ENCODE data around the gene AGPS. TPM values are rescaled to one million over a fixed set of nuclear protein-coding genes. Genes with fewer than 3 reads are reported as not detected.

AGPS gene
- polyA plus RNA-seq, 3 donors = 7.1 to 26.9 (median 16.7) TPM

- no peak overlapping the region for H2AFZ ChIP-seq (ENCODE audit: insufficient read depth, low read depth, low read length, poor library complexity, severe bottlenecking)
- no peaks in the 10 kb centered on the region for H3K27me3 Mint-ChIP-seq (ENCODE audit: low read depth in 3 of 3)
- no CpG with 5 or more reads among the region's 2 CpGs for WGBS (ENCODE audit: insufficient coverage)
Observed at GRCh38 chr2:177385151-177385550, 7.4 kb upstream of the AGPS start.

GRCh38 chr2:177391822-177392372, 676 bp upstream of the AGPS start:
- peak overlapping the region; percentile 66 to 96 (median 85) for H3K4me3 ChIP-seq (replicated peaks in 1 of 3; ENCODE audit: low read depth in 2 of 3, low read length in 3 of 3)
- no peaks in the 10 kb centered on the region for H3K27me3 ChIP-seq (ENCODE audit: control insufficient read depth in 2 of 2, insufficient read depth in 2 of 2, low read length in 2 of 2)
- 50% methylated on average over 2 of the region's 4 CpGs for WGBS (ENCODE audit: insufficient coverage)
- no peak for TF ChIP-seq CTCF (IDR thresholded peaks at IDR 0.05)
- H3K27ac ChIP-seq (ENCODE audit: low read depth in 1 of 2, low read length in 2 of 2) = peak overlapping the region in 1 of 2 donors; percentile 92
- no peaks in the 10 kb centered on the region for H3K36me3 ChIP-seq (replicated peaks in 1 of 2; ENCODE audit: control insufficient read depth in 1 of 2, insufficient read depth in 2 of 2, low read length in 2 of 2)
- H3K27ac Mint-ChIP-seq = peak overlapping the region; percentile 66 to 92 (median 85)
- no peak for DNase-seq
- peaks cover 59% of the 10 kb centered on the region for H3K4me1 Mint-ChIP-seq
- peak overlapping the region; percentile 88 for H3K9ac ChIP-seq (ENCODE audit: insufficient read depth, low read length, poor library complexity, severe bottlenecking)
- H3K4me2 ChIP-seq (replicated peaks; ENCODE audit: extremely low read depth, low read length, poor library complexity, severe bottlenecking) = peak overlapping the region; percentile 91
- H3K9me3 Mint-ChIP-seq = no peaks in the 10 kb centered on the region
- H3K9me3 ChIP-seq (replicated peaks in 1 of 2; ENCODE audit: control insufficient read depth in 1 of 2, insufficient read depth in 1 of 2, low read length in 2 of 2) = no peaks in the 10 kb centered on the region
- peaks cover 17% of the 10 kb centered on the region for H4K20me1 ChIP-seq (ENCODE audit: insufficient read depth, low read length)
- H3K4me3 Mint-ChIP-seq = peak overlapping the region; percentile 90 to 97
- H3K36me3 Mint-ChIP-seq = peaks cover 3 to 9% of the 10 kb centered on the region in 2 donors
- intact Hi-C loops (cut with micrococcal nuclease) = loop anchor here (10.0 kb wide), 2 partner anchors 127 to 223 kb away; partner anchors contain the start of gene NFE2L2 (in 1 of the 2)
- peak overlapping the region; percentile 100 for H2AFZ ChIP-seq (ENCODE audit: insufficient read depth, low read depth, low read length, poor library complexity, severe bottlenecking)
- peaks cover 62% of the 10 kb centered on the region for H3K79me2 ChIP-seq (ENCODE audit: insufficient read depth, low read length)
- H3K27me3 Mint-ChIP-seq (ENCODE audit: low read depth in 3 of 3) = peaks cover 0 to 1% (median 0%) of the 10 kb centered on the region in 3 donors
- peaks cover 45 to 52% of the 10 kb centered on the region in 2 donors for H3K4me1 ChIP-seq (ENCODE audit: control insufficient read depth in 1 of 2, insufficient read depth in 2 of 2, low read length in 2 of 2)

More at GRCh38 chr2:177385151-177385550, 7.4 kb upstream of the AGPS start:
- DNase-seq = no peak
- H3K36me3 Mint-ChIP-seq = peaks cover 7 to 9% of the 10 kb centered on the region in 2 donors
- Histone ChIP-seq H3K27me3 (ENCODE audit: control insufficient read depth in 2 of 2, insufficient read depth in 2 of 2, low read length in 2 of 2) (no peaks in the 10 kb centered on the region), H3K4me1 (ENCODE audit: control insufficient read depth in 1 of 2, insufficient read depth in 2 of 2, low read length in 2 of 2) (peaks cover 0 to 4% of the 10 kb centered on the region in 2 donors), H4K20me1 (ENCODE audit: insufficient read depth, low read length) (no peaks in the 10 kb centered on the region), H3K4me2 (replicated peaks; ENCODE audit: extremely low read depth, low read length, poor library complexity, severe bottlenecking) (no peak overlapping the region), H3K36me3 (replicated peaks in 1 of 2; ENCODE audit: control insufficient read depth in 1 of 2, insufficient read depth in 2 of 2, low read length in 2 of 2) (peaks cover 3 to 4% of the 10 kb centered on the region in 2 donors), H3K9ac (ENCODE audit: insufficient read depth, low read length, poor library complexity, severe bottlenecking) (no peak overlapping the region), H3K9me3 (replicated peaks in 1 of 2; ENCODE audit: control insufficient read depth in 1 of 2, insufficient read depth in 1 of 2, low read length in 2 of 2) (no peaks in the 10 kb centered on the region), H3K4me3 (replicated peaks in 1 of 3; ENCODE audit: low read depth in 2 of 3, low read length in 3 of 3) (no peak overlapping the region), H3K27ac (ENCODE audit: low read depth in 1 of 2, low read length in 2 of 2) (no peak overlapping the region), H3K79me2 (ENCODE audit: insufficient read depth, low read length) (peaks cover 7% of the 10 kb centered on the region)
- no peak for TF ChIP-seq CTCF (IDR thresholded peaks at IDR 0.05)
- no peak overlapping the region for H3K27ac Mint-ChIP-seq
- intact Hi-C loops (cut with micrococcal nuclease) = no loop called here
- H3K4me1 Mint-ChIP-seq = peaks cover 18% of the 10 kb centered on the region
- no peaks in the 10 kb centered on the region for H3K9me3 Mint-ChIP-seq
- H3K4me3 Mint-ChIP-seq = no peak overlapping the region

Data from CD14-positive monocyte (primary cell).